Esophagus muscularis mucosa (tissue), 4 donors: ENCODE data around the gene NEO1. TPM values are rescaled to one million over a fixed set of nuclear protein-coding genes. Genes with fewer than 3 reads are reported as not detected.

Source experiments
- DNase-seq: peaks from one replicate; pipeline ENCODE4 v3.0.0-alpha.2; 2017; ENCODE audit errors: extremely low spot score
- H3K27ac ChIP-seq, 4 donors: fragments of 200-600 bp; sonication (generic); replicated peaks in 1 of 4; 1 replicate in 3 of 4; 2 replicates in 1 of 4; pipeline ENCODE4 v1.5.1; 2016 to 2019; ENCODE audit warnings: mild to moderate bottlenecking in 1 of 4
- H3K27me3 ChIP-seq, 4 donors: fragments of 200-600 bp; sonication (generic); one replicate each; pipeline versions ENCODE4 v1.5.1 to v1.6.0; 2016 to 2019
- H3K36me3 ChIP-seq, 4 donors: fragments of 200-600 bp; sonication (generic); one replicate each; pipeline ENCODE4 v1.5.1; 2016 to 2019
- H3K4me1 ChIP-seq, 4 donors: fragments of 200-600 bp; sonication (generic); one replicate each; pipeline ENCODE4 v1.5.1; 2016 to 2019
- H3K4me3 ChIP-seq, 4 donors: fragments of 200-600 bp; sonication (generic); 1 replicate in 2 of 4; 2 replicates in 2 of 4; pipeline ENCODE4 v1.5.1; 2016 to 2019; ENCODE audit warnings: mild to moderate bottlenecking in 4 of 4, moderate library complexity in 1 of 4
- H3K9me3 ChIP-seq, 4 donors: fragments of 200-600 bp; sonication (generic); 1 replicate in 3 of 4; 2 replicates in 1 of 4; pipeline ENCODE4 v1.5.1; 2016 to 2019
- EP300 ChIP-seq: sonication (generic); formaldehyde crosslinking; IDR thresholded peaks from one replicate; pipeline ENCODE4 v1.6.1; 2017; ENCODE audit warnings: antibody characterized with exemption
- POLR2A ChIP-seq: fragments of 450-650 bp; IDR thresholded peaks from one replicate; pipeline ENCODE4 v1.6.1; 2017; ENCODE audit warnings: antibody characterized with exemption, moderate library complexity, mild to moderate bottlenecking, low read depth
- POLR2AphosphoS5 ChIP-seq, 2 donors: sonication (generic); formaldehyde crosslinking; IDR thresholded peaks; one replicate each; pipeline ENCODE4 v1.6.1; 2017; ENCODE audit warnings: antibody characterized with exemption in 2 of 2
- WGBS: methylation state at CpG from one replicate; pipeline ENCODE4 v1.1.5; 2018; 5-methylcytosine and 5-hydroxymethylcytosine counted together
- intact Hi-C: fragments of 100-400 bp; cut with DNase I; formaldehyde crosslinking; loops from one replicate; pipeline ENCODE4 v1.15.1; 2023
- total RNA-seq, 4 donors: library from RNA; depleted of rRNA; stranded (reverse); fragments of >200 nt; gene quantifications; one replicate each; pipeline versions ENCODE4 v1.1.0 to v1.2.1, GENCODE V29; 2016
- TF ChIP-seq, protein P1 (sequence below), 3 experiments: fragments of 200-600 bp in 2 of 3; fragments of 450-650 bp in 1 of 3; sonication (generic) in 2 of 3; IDR thresholded peaks; one replicate each; pipeline ENCODE4 v1.5.1; 2017 to 2019; ENCODE audit warnings: antibody characterized with exemption in 3 of 3, mild to moderate bottlenecking in 2 of 3, moderate library complexity in 1 of 3

NEO1 gene
- total RNA-seq, 4 donors from 2014 or later: 38.2 to 61.2 (median 53.5) TPM

- Histone ChIP-seq H3K4me1 (no peaks in the 10 kb centered on the region), H3K36me3 (peaks cover 0 to 4% (median 0%) of the 10 kb centered on the region in 4 donors), H3K4me3 (no peak overlapping the region), H3K27me3 (peaks cover 0 to 30% (median 0%) of the 10 kb centered on the region in 4 donors), H3K27ac (no peak overlapping the region), H3K9me3 (no peaks in the 10 kb centered on the region)
- 83% methylated on average over 10 of the region's 12 CpGs for WGBS
- no peak for DNase-seq
- intact Hi-C loops: no loop called here
- no peak for TF ChIP-seq POLR2A
- TF ChIP-seq EP300: no peak
- TF ChIP-seq, protein P1, sequence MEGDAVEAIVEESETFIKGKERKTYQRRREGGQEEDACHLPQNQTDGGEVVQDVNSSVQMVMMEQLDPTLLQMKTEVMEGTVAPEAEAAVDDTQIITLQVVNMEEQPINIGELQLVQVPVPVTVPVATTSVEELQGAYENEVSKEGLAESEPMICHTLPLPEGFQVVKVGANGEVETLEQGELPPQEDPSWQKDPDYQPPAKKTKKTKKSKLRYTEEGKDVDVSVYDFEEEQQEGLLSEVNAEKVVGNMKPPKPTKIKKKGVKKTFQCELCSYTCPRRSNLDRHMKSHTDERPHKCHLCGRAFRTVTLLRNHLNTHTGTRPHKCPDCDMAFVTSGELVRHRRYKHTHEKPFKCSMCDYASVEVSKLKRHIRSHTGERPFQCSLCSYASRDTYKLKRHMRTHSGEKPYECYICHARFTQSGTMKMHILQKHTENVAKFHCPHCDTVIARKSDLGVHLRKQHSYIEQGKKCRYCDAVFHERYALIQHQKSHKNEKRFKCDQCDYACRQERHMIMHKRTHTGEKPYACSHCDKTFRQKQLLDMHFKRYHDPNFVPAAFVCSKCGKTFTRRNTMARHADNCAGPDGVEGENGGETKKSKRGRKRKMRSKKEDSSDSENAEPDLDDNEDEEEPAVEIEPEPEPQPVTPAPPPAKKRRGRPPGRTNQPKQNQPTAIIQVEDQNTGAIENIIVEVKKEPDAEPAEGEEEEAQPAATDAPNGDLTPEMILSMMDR (IDR thresholded peaks at IDR 0.05): no peak
- no peak for TF ChIP-seq POLR2AphosphoS5 (IDR thresholded peaks at IDR 0.05)
Observed at GRCh38 chr15:73328149-73328820, 276.0 kb downstream of the NEO1 start.

DNA sequence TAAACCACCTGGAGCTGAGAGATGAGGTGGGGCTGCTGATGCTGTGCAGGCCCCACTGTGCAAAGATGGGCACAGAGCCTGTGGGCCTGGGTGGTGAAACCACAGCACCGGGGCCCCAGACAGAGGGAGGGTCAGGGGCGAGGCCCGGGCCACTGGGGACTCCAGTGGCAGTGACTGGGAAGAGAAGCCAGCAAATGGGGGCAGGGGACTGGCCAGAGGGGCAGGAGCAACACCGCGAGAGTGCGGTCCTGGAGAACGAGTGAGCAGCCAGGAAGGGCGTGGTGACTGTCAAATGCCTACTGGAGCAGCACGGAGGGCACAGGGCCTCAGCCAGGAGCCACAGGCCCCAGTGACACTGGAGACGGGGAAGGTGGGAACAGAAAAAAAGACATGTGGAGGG is 276.7 kb downstream of the NEO1 start:
- Histone ChIP-seq H3K4me3 (no peak overlapping the region), H3K27me3 (peaks cover 0 to 23% (median 0%) of the 10 kb centered on the region in 4 donors), H3K27ac (no peak overlapping the region), H3K36me3 (no peaks in the 10 kb centered on the region), H3K9me3 (no peaks in the 10 kb centered on the region), H3K4me1 (no peaks in the 10 kb centered on the region)
- TF ChIP-seq, protein P1 (IDR thresholded peaks at IDR 0.05): no peak
- no peak for TF ChIP-seq EP300
- TF ChIP-seq POLR2AphosphoS5 (IDR thresholded peaks at IDR 0.05): no peak
- TF ChIP-seq POLR2A: no peak
- DNase-seq: no peak
- intact Hi-C loops: no loop called here
- 87% methylated on average over 10 of the region's 10 CpGs for WGBS

GRCh38 chr15:73329501-73330200 is 277.4 kb downstream of the NEO1 start:
- no peaks in the 10 kb centered on the region for H3K36me3 ChIP-seq
- DNase-seq: no peak
- no peak for TF ChIP-seq POLR2AphosphoS5 (IDR thresholded peaks at IDR 0.05)
- TF ChIP-seq POLR2A: no peak
- no peak for TF ChIP-seq EP300
- TF ChIP-seq, protein P1 (IDR thresholded peaks at IDR 0.05): no peak
- no peaks in the 10 kb centered on the region for H3K9me3 ChIP-seq
- H3K4me3 ChIP-seq: no peak overlapping the region
- H3K27me3 ChIP-seq: peaks cover 0 to 16% (median 0%) of the 10 kb centered on the region in 4 donors
- intact Hi-C loops: no loop called here
- 88% methylated on average over 17 of the region's 21 CpGs for WGBS
- H3K4me1 ChIP-seq: no peaks in the 10 kb centered on the region
- no peak overlapping the region for H3K27ac ChIP-seq

DNA sequence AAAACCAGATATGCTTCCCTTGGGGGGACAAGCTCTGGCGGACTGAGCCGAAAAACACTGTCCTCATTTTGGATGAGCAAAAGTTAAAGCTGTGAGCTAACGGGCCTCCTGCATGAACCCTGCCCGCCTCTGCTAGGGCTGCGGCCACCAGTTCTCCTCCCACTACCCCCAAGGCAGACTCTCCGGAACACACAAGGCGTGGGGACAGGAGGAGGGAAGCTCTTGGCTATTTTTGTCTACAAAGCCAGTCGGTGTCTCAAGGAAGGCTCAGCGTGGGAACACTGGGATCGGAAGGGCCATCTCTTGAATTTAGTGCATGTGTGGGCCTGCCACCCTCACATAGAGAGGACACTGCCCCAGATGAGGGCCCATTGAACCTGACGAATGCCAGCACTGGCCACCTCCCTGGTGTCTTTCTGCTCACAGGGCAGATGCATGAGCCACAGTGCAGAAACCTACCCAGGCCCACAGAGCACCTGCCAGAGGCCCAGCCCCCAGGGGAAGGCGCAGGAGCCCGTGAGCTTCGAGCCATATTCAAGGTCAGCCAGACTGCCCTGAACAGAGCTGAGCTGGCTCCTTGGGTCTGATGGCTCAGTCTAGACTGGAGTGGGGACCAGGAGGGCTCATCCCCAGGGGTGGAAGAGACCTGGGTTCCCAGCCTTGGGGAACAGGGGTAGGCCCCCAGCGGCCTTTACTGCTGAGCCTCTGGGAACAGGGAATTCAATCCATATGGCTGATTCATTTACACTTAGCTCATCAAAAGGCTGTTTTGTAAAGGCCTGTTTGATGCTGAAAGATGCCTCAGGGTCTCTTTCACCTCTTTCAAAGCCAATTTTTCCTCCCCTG is 278.2 kb downstream of the NEO1 start:
- DNase-seq: no peak
- no peaks in the 10 kb centered on the region for H3K9me3 ChIP-seq
- no peaks in the 10 kb centered on the region for H3K4me1 ChIP-seq
- intact Hi-C loops: no loop called here
- H3K36me3 ChIP-seq: no peaks in the 10 kb centered on the region
- TF ChIP-seq POLR2A: no peak
- TF ChIP-seq EP300: no peak
- TF ChIP-seq POLR2AphosphoS5 (IDR thresholded peaks at IDR 0.05): no peak
- TF ChIP-seq, protein P1 (IDR thresholded peaks at IDR 0.05): no peak
- H3K4me3 ChIP-seq: no peak overlapping the region
- no peak overlapping the region for H3K27ac ChIP-seq
- 76% methylated on average over 12 of the region's 15 CpGs for WGBS
- peaks cover 0 to 8% (median 0%) of the 10 kb centered on the region in 4 donors for H3K27me3 ChIP-seq
